Muscle layer of colon (tissue), 2 donors: ENCODE results near the gene PPID.
"Not testable (repeated sequence)": the region's sequence is repeated elsewhere in the genome, so short reads cannot be mapped to it uniquely, and the experiment has no call there.

Experiments
- H3K27ac ChIP-seq: one replicate; pipeline ENCODE4 v1.7.0; 2013; ENCODE audit warnings: low read depth, mild to moderate bottlenecking, low read length, moderate library complexity
- H3K27me3 ChIP-seq, 2 donors: one replicate each; pipeline ENCODE4 v1.7.0; 2013; ENCODE audit warnings: low read length in 2 of 2, mild to moderate bottlenecking in 2 of 2; ENCODE audit not compliant: insufficient read depth in 2 of 2, control insufficient read depth in 1 of 2
- H3K36me3 ChIP-seq: one replicate; pipeline ENCODE4 v1.7.0; 2013; ENCODE audit warnings: mild to moderate bottlenecking, low read length; ENCODE audit not compliant: insufficient read depth
- H3K4me1 ChIP-seq: one replicate; pipeline ENCODE4 v1.7.0; 2013; ENCODE audit warnings: mild to moderate bottlenecking, low read length; ENCODE audit not compliant: insufficient read depth
- H3K4me3 ChIP-seq, 2 donors: one replicate each; pipeline ENCODE4 v1.7.0; 2013; ENCODE audit warnings: low read length in 2 of 2, low read depth in 1 of 2, mild to moderate bottlenecking in 1 of 2, moderate library complexity in 1 of 2
- H3K9ac ChIP-seq: one replicate; pipeline ENCODE4 v1.7.0; 2013; ENCODE audit warnings: low read length
- H3K9me3 ChIP-seq: one replicate; pipeline ENCODE4 v1.7.0; 2013; ENCODE audit warnings: mild to moderate bottlenecking, low read length
- donor health status: abdominal sarcoma.
- donor health status: Adenocarcinoma of cecum.

PPID gene

DNA sequence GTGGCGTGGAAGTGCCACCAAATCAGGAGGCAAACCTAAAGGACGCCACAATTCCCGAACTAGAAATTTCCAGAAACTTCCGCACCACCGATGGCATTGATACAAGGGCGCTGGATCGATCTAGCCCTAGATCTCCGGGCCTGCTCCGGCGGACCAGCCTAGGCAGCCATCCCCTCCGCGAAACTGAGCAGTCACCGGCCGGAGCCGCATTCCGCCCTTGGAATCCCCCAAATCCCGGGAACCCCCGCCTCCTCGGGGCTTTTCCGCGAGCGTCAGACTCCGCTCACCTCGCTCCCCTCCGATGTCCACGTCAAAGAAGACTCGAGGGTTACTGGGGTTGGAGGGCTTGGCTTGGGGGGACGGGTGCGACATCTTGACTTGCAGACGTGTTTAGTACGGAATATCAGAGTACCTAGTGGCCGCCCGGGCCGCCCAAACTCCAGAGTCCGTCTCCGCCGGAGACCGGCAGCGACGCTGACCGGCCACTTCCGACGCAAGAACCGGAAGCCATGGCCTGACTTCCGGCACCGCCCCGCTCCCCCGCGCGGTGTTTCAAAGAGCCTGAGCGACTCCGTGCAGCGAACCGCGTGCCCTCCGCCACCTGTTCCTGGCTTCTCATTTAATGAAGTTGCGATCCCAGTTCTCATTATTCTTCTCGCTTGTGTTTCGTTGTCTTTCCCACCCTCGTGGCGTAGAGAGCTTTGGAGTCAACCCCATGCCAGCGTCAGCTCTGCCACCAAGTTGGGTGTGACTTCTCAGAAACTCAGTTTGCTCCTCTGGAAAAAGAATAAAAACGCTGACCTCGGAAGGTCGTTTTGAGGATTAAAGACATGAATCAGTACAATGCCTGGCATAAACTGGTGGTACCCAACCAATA lies at the start of gene PPID:
Gene PPID, minus strand, starts transcription at position 480 of the 877 bp plus-strand sequence. Its CDS starts 108 bp downstream, at position 372.
- Histone ChIP-seq H3K9me3 (no peaks in the 10 kb centered on the region), H3K36me3 (peaks cover 20% of the 10 kb centered on the region), H3K4me1 (peaks cover 8% of the 10 kb centered on the region), H3K27me3 (no peaks in the 10 kb centered on the region), H3K4me3 (peak within 1 kb of the TSS; percentile 81 to 97), H3K27ac (peak within 1 kb of the TSS; percentile 77), H3K9ac (peak within 1 kb of the TSS; percentile 75)

DNA sequence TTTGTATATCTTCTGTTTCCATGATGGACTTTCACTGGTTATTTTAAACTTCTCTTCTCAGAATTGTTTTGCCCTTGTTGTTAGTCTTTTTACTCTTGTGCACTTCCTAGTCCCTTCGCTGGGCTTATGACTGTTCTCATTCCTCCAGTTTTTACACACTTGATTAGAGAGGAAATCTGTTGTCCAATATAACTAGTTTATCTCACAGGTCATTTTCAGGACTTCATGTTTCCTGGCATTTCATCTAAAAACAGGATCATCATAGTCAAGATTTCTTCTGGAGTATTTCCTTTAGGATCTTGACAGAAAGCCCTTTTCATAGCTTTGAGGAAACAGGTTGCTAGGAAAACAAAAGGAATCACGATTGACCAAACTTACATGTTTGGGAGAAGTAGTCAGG lies 48.6 kb upstream of the PPID start:
- Histone ChIP-seq H3K27ac (no peak overlapping the region), H3K36me3 (no peaks in the 10 kb centered on the region), H3K4me1 (peaks cover 29% of the 10 kb centered on the region), H3K4me3 (no peak overlapping the region), H3K9ac (no peak overlapping the region), H3K9me3 (no peaks in the 10 kb centered on the region), H3K27me3 (no peaks in the 10 kb centered on the region)

GRCh38 chr4:158770671-158771070 lies 47.5 kb upstream of the PPID start:
- no peaks in the 10 kb centered on the region for H3K27me3 ChIP-seq
- peak overlapping the region in 1 of 2 donors; percentile 12 for H3K4me3 ChIP-seq
- H3K4me1 ChIP-seq = peaks cover 35% of the 10 kb centered on the region
- no peaks in the 10 kb centered on the region for H3K36me3 ChIP-seq
- H3K9me3 ChIP-seq = no peaks in the 10 kb centered on the region
- peak overlapping the region; percentile 66 for H3K9ac ChIP-seq
- H3K27ac ChIP-seq = no peak overlapping the region

DNA sequence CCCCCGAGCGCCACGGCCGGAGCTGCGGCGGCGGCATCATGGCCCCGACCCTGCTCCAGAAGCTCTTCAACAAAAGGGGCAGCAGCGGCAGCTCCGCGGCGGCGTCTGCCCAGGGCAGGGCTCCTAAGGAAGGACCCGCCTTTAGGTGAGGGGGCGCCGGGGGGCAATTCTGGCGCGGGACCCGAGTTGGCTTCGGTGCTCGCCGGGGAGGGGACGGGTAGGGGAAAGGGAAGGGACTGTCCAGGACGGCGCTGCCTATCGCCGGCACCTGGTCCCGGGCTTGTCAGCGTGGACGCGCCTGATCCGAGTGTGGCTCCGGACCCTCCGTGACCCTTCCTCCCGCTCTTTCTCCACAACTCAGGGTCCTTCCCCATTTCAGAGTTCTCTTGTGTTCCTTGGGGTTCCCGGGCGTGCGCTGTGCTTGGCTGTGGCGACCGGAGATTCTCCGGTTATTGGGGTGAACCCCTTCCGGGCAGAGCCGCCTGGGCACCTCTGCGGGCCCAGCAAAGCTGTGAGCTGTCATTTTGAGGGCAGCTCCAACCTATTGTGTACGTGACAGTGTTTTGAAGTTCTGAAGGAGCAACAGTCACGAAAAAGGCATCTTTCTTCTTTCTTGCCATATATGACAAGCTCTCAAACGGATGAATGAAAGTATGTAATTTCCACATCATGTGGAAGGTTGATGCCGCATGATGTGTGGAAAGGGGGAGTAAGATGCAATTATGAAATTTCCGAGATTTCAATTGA lies 46.2 kb upstream of the PPID start:
- Histone ChIP-seq H3K27me3 (no peaks in the 10 kb centered on the region), H3K4me3 (peak overlapping the region; percentile 63 to 87), H3K27ac (peak overlapping the region; percentile 82), H3K9me3 (no peaks in the 10 kb centered on the region), H3K36me3 (no peaks in the 10 kb centered on the region), H3K9ac (peak overlapping the region; percentile 66), H3K4me1 (peaks cover 30% of the 10 kb centered on the region)

DNA sequence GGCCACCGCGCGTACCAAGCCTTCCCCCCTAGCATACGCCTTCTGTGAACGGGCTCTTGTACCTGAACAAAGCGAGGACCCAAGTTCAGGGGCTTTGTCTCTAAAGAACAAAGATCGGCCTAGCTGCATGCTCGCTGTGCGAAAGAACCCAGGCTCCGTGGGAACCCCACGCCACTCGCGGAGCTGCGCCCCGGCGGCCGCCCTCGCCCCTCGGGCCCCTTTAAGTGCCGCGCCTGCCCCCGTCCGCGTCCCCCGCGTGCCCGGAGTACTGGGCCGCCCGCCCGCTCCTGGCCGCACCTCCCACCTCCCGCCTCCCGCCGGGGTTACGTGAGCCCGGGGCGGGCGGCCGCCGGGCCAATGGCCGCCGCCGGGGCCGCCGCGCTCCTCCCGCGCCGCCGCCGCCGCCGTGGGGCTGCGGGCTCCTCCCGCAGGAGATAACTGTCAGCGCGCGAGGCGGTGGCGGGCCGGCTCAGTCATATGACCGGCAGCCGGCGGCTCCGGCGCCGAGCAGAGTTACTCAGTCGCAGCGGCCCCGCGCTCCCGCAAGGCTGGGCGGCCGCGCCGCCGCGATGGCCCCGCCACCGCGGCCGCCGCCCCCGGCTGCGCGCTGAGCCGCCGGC lies 45.5 kb upstream of the PPID start, which contains the start of gene FNIP2:
Gene FNIP2, plus strand, starts transcription at position 472 of the 620 bp plus-strand sequence. CDS start 187 bp downstream, outside the sequence.
- H3K9me3 ChIP-seq = no peaks in the 10 kb centered on the region
- peaks cover 30% of the 10 kb centered on the region for H3K4me1 ChIP-seq
- no peaks in the 10 kb centered on the region for H3K27me3 ChIP-seq
- peak within 1 kb of the TSS; percentile 66 for H3K9ac ChIP-seq
- H3K4me3 ChIP-seq = peak within 1 kb of the TSS; percentile 63 to 87
- H3K27ac ChIP-seq = peak within 1 kb of the TSS; percentile 82
- H3K36me3 ChIP-seq = no peaks in the 10 kb centered on the region

- no peak overlapping the region for H3K4me3 ChIP-seq
- H3K4me1 ChIP-seq = peaks cover 30% of the 10 kb centered on the region
- H3K9ac ChIP-seq = no peak overlapping the region
- no peaks in the 10 kb centered on the region for H3K9me3 ChIP-seq
- H3K27ac ChIP-seq = no peak overlapping the region
- no peaks in the 10 kb centered on the region for H3K27me3 ChIP-seq
- H3K36me3 ChIP-seq = no peaks in the 10 kb centered on the region
Observed at GRCh38 chr4:158767451-158767850, 44.3 kb upstream of the PPID start.

- H3K4me1 ChIP-seq = peaks cover 30% of the 10 kb centered on the region
- peak overlapping the region; percentile 41 for H3K27ac ChIP-seq
- no peak overlapping the region for H3K4me3 ChIP-seq
Observed at GRCh38 chr4:158766434-158767044, 43.3 kb upstream of the PPID start.

DNA sequence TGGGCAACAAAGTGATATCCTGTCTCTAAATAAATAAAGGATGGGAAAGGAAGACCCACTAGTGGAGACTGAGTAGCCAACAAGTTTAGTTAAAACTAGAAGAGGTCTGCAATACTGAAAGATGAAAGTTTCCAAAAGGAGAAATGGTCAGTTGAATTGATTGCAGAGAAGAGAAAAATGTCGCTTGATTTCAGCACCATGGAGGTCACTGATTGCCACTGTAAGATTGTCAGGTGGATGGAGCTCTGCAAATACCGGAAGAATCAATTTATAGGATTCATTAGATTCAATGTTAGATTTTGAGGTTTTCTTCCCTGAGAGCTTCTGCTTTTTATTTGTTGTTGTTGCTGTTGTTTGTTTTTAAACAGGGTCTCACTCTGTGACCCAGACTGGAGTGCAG lies 40.3 kb upstream of the PPID start:
- H3K36me3 ChIP-seq = no peaks in the 10 kb centered on the region
- H3K4me1 ChIP-seq = peaks cover 17% of the 10 kb centered on the region
- no peak overlapping the region for H3K4me3 ChIP-seq
- H3K27me3 ChIP-seq = no peaks in the 10 kb centered on the region
- H3K9ac ChIP-seq = no peak overlapping the region
- no peaks in the 10 kb centered on the region for H3K9me3 ChIP-seq
- no peak overlapping the region for H3K27ac ChIP-seq

More at GRCh38 chr4:158766434-158767044, 43.3 kb upstream of the PPID start:
- no peaks in the 10 kb centered on the region for H3K9me3 ChIP-seq
- H3K9ac ChIP-seq = no peak overlapping the region
- H3K27me3 ChIP-seq = no peaks in the 10 kb centered on the region
- no peaks in the 10 kb centered on the region for H3K36me3 ChIP-seq

GRCh38 chr4:158762553-158762952 lies 39.4 kb upstream of the PPID start:
- peaks cover 13% of the 10 kb centered on the region for H3K4me1 ChIP-seq
- H3K27ac ChIP-seq = no peak overlapping the region
- no peaks in the 10 kb centered on the region for H3K36me3 ChIP-seq

GRCh38 chr4:158760866-158761265 lies 37.7 kb upstream of the PPID start:
- Histone ChIP-seq H3K27ac (no peak overlapping the region), H3K9ac (no peak overlapping the region), H3K9me3 (no peaks in the 10 kb centered on the region), H3K4me3 (no peak overlapping the region), H3K36me3 (no peaks in the 10 kb centered on the region), H3K4me1 (no peaks in the 10 kb centered on the region), H3K27me3 (no peaks in the 10 kb centered on the region)

More at GRCh38 chr4:158762553-158762952, 39.4 kb upstream of the PPID start:
- Histone ChIP-seq H3K27me3 (no peaks in the 10 kb centered on the region), H3K9me3 (no peaks in the 10 kb centered on the region), H3K4me3 (no peak overlapping the region), H3K9ac (no peak overlapping the region)

GRCh38 chr4:158759539-158759938 lies 36.3 kb upstream of the PPID start:
- not testable (repeated sequence) for H3K36me3 ChIP-seq, H3K27ac ChIP-seq, H3K9me3 ChIP-seq, H3K4me1 ChIP-seq, H3K27me3 ChIP-seq, H3K9ac ChIP-seq, H3K4me3 ChIP-seq
